Omental fat pad (tissue), 4 donors: ENCODE results near the gene IGF2BP2. TPM values are rescaled to one million over a fixed set of nuclear protein-coding genes. Genes with fewer than 3 reads are reported as not detected.

Source experiments
- ATAC-seq: fragments of 150-250 bp; one replicate; pipeline ENCODE4 v1.9.1; 2016; ENCODE audit warnings: mild to moderate bottlenecking, moderate library complexity; ENCODE audit not compliant: low FRiP score
- DNase-seq: peaks from one replicate; pipeline ENCODE4 v3.0.0-alpha.2; 2019; ENCODE audit warnings: low spot score
- total RNA-seq, 4 donors: library from RNA; depleted of rRNA; stranded (reverse); fragments of >200 nt; gene quantifications; one replicate each; pipeline ENCODE4 v1.1.0, GENCODE V29; 2016
- TF ChIP-seq, protein P1 (sequence below), 3 donors: fragments of 450-650 bp; IDR thresholded peaks; one replicate each; pipeline ENCODE4 v1.5.1; 2016 to 2017; ENCODE audit warnings: antibody characterized with exemption in 3 of 3, mild to moderate bottlenecking in 3 of 3, moderate library complexity in 2 of 3

IGF2BP2 gene
- total RNA-seq, 4 donors from 2014 or later = 7.3 to 48.9 (median 18.7) TPM

DNA sequence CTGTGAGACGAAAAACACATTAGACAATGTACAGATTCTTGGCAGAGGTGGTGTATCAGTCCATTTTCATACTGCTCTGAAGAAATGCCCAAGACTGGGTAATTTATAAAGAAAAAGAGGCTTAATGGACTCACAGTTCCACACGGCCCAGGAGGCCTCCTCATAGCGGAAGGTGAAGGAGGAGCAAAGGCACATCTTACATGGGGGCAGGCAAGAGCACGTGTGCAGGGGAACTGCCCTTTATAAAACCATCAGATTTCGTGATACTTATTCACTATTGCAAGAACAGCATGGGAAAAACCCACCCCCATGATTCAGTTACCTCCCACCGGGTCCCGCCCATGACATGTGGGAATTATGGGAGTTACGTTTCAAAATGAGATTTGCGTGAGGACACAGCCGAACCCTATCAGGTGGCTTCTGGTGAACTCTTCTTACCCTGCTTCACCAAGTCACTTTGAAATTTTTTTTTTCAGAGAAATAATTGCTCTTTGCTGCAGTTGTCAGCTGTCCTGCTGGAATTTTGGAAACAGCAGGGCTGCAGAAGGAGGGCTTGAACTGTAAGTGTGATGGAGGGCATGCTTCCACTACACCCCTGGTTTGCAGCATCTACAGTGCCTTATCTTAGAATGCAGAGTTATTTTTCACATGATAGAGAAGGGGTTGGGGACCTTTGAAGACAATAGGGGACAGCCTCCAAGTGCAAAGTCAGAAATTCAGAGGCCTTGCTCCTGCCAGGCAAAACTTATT lies 2.9 kb upstream of the IGF2BP2 start:
- no peak for DNase-seq
- TF ChIP-seq, protein P1, sequence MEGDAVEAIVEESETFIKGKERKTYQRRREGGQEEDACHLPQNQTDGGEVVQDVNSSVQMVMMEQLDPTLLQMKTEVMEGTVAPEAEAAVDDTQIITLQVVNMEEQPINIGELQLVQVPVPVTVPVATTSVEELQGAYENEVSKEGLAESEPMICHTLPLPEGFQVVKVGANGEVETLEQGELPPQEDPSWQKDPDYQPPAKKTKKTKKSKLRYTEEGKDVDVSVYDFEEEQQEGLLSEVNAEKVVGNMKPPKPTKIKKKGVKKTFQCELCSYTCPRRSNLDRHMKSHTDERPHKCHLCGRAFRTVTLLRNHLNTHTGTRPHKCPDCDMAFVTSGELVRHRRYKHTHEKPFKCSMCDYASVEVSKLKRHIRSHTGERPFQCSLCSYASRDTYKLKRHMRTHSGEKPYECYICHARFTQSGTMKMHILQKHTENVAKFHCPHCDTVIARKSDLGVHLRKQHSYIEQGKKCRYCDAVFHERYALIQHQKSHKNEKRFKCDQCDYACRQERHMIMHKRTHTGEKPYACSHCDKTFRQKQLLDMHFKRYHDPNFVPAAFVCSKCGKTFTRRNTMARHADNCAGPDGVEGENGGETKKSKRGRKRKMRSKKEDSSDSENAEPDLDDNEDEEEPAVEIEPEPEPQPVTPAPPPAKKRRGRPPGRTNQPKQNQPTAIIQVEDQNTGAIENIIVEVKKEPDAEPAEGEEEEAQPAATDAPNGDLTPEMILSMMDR (IDR thresholded peaks at IDR 0.05) = no peak
- no peak for ATAC-seq

DNA sequence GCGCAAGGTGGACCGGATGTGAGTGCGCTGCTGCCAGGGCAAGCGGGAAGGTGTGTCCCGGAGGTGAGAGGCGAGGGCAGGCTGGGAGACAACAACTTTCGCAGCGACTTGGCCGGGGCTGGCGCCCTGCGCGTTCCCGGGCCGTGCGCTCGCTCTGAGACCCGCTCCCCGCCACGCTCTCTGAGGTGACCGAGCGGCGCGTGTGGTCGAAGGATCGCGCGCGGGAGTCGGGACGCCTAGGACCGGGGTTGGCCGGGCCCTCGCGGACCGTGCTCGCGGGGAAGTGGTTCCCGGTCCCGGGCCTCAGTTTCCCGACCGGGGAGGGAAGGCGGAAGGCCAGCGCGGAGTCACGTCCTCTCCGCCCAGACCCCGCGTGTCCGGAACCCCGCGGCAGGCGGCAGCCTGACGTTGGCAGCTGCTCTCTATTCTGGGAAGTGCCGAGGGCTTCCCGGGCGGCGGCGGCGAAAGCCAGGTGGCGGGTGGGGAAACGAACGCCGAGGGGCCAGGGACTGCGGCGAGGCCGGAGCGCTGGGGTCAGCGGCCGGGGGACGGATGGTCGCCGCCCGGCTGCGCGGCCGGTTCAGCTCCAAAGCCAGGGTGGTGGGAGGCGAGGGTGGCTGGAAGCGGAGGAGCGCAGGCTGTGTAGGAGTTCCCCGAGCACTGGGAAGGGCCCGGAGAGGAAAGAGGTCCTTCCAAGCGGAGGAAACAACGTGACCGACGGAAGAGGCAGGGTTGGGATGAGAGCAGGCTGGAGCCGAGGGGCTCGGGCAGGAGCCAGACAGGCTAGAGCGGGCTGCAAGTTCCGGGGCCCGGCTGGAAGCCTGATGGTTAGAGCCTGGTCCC lies 1.0 kb upstream of the IGF2BP2 start:
- TF ChIP-seq, protein P1 (IDR thresholded peaks at IDR 0.05) = no peak
- DNase-seq (no peak), ATAC-seq (peak; percentile 52)

DNA sequence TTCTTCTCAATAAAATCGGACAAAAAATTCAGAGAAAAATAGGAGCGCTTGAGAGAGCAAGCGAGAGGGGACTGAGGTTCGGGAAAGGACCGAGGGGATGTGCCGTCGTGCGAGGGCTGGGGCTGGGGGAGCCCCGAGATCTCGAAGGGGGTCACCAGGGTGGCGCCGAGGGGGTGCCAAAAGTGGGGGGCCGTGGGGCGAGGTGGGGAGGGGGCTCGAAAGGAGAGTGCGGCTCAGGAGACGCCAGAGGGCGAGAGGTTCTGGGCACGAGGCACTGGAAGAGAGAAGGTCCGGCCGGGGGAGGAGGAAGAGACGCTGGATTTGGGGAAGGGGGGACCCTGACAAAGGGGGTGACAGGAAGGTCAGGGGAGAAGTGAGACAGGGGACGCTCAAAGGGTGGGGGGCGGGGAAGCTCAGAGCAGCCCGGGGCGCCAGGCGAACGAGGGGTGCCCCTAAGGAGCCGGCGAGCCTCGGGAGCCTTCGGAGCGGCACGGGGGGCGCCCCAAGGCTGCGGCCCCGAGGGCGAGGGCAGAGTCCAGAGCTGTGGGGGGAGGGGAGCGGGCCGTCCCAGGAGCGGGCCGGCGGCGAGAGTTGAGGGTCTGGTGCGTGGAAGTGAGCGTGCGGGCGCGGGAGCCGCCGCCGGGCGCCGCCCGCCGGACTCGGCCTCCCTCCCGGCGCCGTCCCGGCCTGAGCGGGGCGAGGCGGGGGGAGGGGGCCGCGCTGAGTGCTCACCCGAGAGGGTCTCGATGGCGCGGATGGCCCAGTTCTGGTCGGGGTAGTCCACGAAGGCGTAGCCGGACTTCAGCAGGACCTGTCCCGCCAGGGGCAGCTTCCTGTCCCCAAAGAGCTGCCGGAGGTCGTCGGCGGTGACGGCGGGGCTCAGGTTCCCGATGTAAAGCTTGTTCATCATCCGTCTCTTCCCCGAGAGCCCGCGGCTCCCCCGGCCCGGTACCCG lies 514 bp downstream of the IGF2BP2 start:
- TF ChIP-seq, protein P1 (IDR thresholded peaks at IDR 0.05) = no peak
- peak; percentile 38 for ATAC-seq
- no peak for DNase-seq

DNA sequence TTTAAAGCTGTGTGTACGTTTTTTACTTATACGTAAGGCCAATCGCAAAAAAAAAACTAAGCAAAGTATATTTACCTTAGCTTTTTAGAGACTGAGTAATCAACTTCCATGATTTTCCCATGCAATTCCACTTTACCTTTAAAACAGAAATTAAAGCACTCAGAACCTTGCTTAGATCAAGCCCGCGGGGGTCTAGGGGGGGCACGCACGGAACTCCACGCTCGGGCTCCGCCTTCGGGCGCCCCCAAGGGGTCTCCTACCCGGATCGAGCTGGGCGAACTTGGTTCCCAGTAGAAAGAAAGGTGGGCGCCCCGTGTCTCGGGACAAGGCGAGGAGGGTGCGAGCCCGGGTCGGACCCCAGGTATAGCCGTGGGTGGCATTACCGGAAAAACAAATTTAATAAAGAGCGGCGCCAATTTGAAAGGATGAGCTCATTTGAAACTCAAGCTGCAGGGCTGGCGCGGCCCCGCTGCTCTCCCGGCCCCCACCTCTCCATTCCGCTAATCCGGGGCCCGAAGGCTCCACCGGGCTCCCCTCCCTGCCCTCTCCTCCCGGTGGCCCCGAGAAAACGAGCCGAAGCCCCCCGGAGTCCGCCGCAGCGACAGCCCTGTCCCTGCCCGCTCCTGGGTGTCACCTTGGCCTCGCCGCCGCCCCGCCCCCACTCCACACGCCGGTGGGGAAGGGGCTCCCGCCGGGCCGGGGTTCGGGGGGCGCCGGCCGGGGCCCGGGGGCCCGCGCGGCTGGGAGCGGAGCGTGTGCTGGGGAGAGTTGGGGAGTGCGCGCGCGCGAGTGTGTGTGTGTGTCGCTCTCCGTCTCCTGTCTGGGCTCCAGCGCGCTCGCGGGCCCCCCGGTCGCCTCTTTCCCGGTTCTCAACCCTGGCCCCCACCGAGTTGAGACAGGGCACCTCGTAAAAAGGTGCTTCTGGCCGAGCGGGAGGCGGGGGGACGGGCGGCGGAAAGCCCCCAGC lies 1.5 kb downstream of the IGF2BP2 start:
- no peak for DNase-seq
- ATAC-seq = no peak
- TF ChIP-seq, protein P1 (IDR thresholded peaks at IDR 0.05) = no peak

DNA sequence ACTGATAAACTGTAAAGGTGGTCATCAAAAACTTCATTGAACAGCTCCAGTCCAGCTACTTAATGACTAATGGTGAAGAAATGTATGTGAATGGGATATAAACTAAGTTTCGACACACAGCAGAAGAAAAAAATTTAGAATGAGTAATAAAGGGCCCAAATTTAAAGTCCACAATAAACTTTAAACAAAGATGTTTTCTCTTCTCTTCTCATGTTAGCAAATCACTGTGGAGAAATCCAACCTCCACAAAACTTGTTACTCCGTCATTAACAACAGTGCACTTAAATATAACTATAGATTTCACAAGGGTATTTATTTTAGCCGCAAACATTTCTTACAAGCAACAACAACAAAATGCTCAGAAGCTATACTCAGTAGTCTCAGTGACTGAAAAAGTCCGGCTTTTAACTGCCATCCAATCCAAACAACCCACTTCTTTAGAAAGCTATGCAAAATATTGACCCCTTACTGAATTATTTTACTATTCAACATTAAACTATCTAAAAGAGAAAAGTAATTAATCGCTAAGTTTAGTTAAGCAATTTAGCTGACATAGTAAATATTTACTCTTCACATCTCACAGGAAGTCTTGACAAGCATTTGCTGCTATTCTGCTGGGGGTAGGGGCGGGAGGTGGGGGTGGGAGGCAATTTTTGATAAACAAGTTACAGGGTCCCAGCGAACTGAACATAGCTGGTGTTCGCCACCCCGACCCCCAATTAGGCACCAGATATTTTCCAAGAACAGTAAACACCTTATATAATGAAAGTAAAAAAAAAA lies 2.4 kb downstream of the IGF2BP2 start:
- DNase-seq = no peak
- no peak for ATAC-seq
- TF ChIP-seq, protein P1 (IDR thresholded peaks at IDR 0.05) = no peak
